GM12873 (cell line): Measurements from ENCODE around the gene EEF2K.

Experiments used
- CTCF ChIP-seq: IDR thresholded peaks from 2 replicates; pipeline ENCODE4 v1.5.1; 2012; ENCODE audit warnings: low read depth, mild to moderate bottlenecking, moderate library complexity, low read length, control low read depth; ENCODE audit not compliant: insufficient read depth; ENCODE audit errors: missing control alignments

Gene EEF2K

GRCh38 chr16:22195695-22196558 lies 10.2 kb upstream of the EEF2K start:
- peak; percentile 84 for TF ChIP-seq CTCF

DNA sequence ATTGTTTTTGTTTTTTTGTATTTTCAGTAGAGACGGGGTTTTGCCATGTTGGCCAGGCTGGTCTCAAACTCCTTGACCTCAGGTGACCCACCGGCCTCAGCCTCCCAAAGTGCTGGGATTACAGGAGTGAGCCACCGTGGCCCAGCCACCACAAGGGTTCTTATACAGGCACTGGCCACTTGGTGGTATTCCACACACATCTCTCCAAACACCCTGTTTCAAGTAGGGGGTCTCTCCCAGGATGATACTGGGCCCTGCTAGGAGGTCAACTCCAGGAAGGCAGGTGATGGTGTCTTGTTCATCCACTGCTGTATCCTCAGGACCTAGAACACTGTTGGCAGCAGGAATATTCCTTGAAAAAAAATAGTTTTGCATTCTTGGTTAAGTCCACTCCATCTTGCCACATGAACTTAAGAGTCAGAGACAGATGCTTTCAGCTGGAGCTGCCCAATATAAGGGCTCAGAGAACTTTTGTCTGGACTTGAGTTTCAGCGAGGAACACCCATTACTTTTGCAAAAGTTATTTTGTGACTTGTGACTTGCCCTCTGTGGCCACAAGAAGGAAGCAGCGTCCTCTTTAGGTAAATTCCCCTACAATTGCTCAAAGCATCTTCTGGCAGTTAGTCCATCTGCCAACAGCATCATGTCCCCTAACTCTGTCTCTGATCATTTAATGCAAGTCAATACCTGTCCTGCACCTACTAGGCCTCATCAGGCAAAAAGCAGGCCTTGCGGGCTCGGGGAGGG lies 7.4 kb upstream of the EEF2K start:
- peak; percentile 38 for TF ChIP-seq CTCF

DNA sequence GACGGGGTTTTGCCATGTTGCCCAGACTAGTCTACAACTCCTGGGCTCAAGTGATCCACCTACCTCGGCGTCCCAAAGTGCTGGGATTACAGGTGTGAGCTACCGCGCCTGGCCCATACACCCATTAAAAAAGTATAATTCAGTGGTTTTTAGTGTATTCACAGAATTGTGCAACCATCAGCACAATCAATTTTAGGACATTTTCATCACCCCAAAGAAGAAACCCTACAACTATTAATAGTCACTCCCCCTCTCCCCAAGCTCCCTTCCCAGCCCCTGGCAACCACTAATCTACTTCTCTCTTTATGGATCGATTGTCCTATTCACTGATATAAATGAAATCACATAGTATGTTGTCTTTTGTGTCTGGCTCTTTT lies 3.8 kb upstream of the EEF2K start:
- TF ChIP-seq CTCF, result no peak

GRCh38 chr16:22203091-22203490 lies 3.0 kb upstream of the EEF2K start:
- no peak for TF ChIP-seq CTCF

GRCh38 chr16:22204091-22204655 lies 1.9 kb upstream of the EEF2K start:
- TF ChIP-seq CTCF, result no peak

- no peak for TF ChIP-seq CTCF
Observed at GRCh38 chr16:22205577-22206012, 483 bp upstream of the EEF2K start.
